NCI-H748 treated with DMSO at 0.1 percent for 48 hours (cell line): ENCODE measurements around the gene SDK1.

Experiments used
- DNase-seq: peaks from one replicate; lab custom pipeline; 2025; lab: John Stamatoyannopoulos, UW

SDK1 gene

GRCh38 chr7:3338161-3338560, 37.1 kb downstream of the SDK1 start:
- no peak for DNase-seq

GRCh38 chr7:3345699-3346481, 44.8 kb downstream of the SDK1 start:
- no peak for DNase-seq

- no peak for DNase-seq
Measured at GRCh38 chr7:3349126-3349525, 48.1 kb downstream of the SDK1 start.

GRCh38 chr7:3356173-3356572, 55.1 kb downstream of the SDK1 start:
- no peak for DNase-seq

- DNase-seq = no peak
Measured at GRCh38 chr7:3358991-3359390, 57.9 kb downstream of the SDK1 start.

GRCh38 chr7:3367261-3367660, 66.2 kb downstream of the SDK1 start:
- DNase-seq = no peak

GRCh38 chr7:3370068-3370830, 69.2 kb downstream of the SDK1 start:
- DNase-seq = no peak

GRCh38 chr7:3370921-3371320, 69.9 kb downstream of the SDK1 start:
- DNase-seq = no peak

- no peak for DNase-seq
Measured at GRCh38 chr7:3371601-3372000, 70.5 kb downstream of the SDK1 start.

- no peak for DNase-seq
Measured at GRCh38 chr7:3374239-3374638, 73.2 kb downstream of the SDK1 start.

- DNase-seq = no peak
Measured at GRCh38 chr7:3378390-3379150, 77.5 kb downstream of the SDK1 start.

GRCh38 chr7:3380034-3380433, 79.0 kb downstream of the SDK1 start:
- no peak for DNase-seq

GRCh38 chr7:3380886-3381685, 80.0 kb downstream of the SDK1 start:
- DNase-seq = no peak

- no peak for DNase-seq
Measured at GRCh38 chr7:3386423-3387190, 85.6 kb downstream of the SDK1 start.

- DNase-seq = no peak
Measured at GRCh38 chr7:3393862-3394261, 92.8 kb downstream of the SDK1 start.

GRCh38 chr7:3397324-3397723, 96.3 kb downstream of the SDK1 start:
- DNase-seq = no peak

GRCh38 chr7:3399858-3400257, 98.8 kb downstream of the SDK1 start:
- DNase-seq = no peak

GRCh38 chr7:3404501-3404900, 103.4 kb downstream of the SDK1 start:
- no peak for DNase-seq

GRCh38 chr7:3408814-3409595, 108.0 kb downstream of the SDK1 start:
- DNase-seq = peak; percentile 32

GRCh38 chr7:3412871-3413270, 111.8 kb downstream of the SDK1 start:
- DNase-seq = no peak
